H1 (cell line): ENCODE measurements around the gene LRRC10. TPM values are rescaled to one million over a fixed set of nuclear protein-coding genes. Genes with fewer than 3 reads are reported as not detected.

Source experiments
- CTCF ChIA-PET: fragments of 300-600 bp; sonication (Branson Sonifier 250); formaldehyde crosslinking; loops from one replicate; lab custom pipeline; 2021; ENCODE audit not compliant: partially characterized antibody; lab: Charles Lee
- POLR2A ChIA-PET: fragments of 300-600 bp; sonication (Branson Sonifier 250); formaldehyde crosslinking; loops from one replicate; lab custom pipeline; 2021; ENCODE audit warnings: inconsistent platforms; ENCODE audit not compliant: partially characterized antibody; lab: Charles Lee
- DNase-seq, 2 experiments: peaks; one replicate each; pipeline versions ENCODE4 v3.0.0 to v3.0.0-alpha.2; 2010 to 2022; ENCODE audit warnings: low spot score in 2 of 2, low read depth in 1 of 2, mixed read lengths in 1 of 2
- FAIRE-seq: peaks from 2 replicates; lab custom pipeline; 2011; peaks lifted over from hg19 to GRCh38; lab: Jason Lieb, UNC
- H2AFZ ChIP-seq: 2 replicates; pipeline ENCODE4 v1.8.1; 2012; ENCODE audit warnings: low read length, inconsistent platforms
- H2AK5ac ChIP-seq: 2 replicates; pipeline ENCODE4 v1.6.1; 2013; ENCODE audit warnings: low read depth, low read length
- H2BK120ac ChIP-seq: replicated peaks from 2 replicates; pipeline ENCODE3; 2013; ENCODE audit warnings: low read depth, low read length, inconsistent platforms
- H2BK12ac ChIP-seq: 2 replicates; pipeline ENCODE4 v1.6.1; 2013; ENCODE audit warnings: low read depth, low read length
- H2BK15ac ChIP-seq: 2 replicates; pipeline ENCODE4 v1.6.1; 2013; ENCODE audit warnings: low read length
- H2BK20ac ChIP-seq: 2 replicates; pipeline ENCODE4 v1.6.1; 2013; ENCODE audit warnings: low read length
- H2BK5ac ChIP-seq: 2 replicates; pipeline ENCODE4 v1.6.1; 2013; ENCODE audit warnings: low read depth, low read length
- H3K14ac ChIP-seq: 2 replicates; pipeline ENCODE4 v1.6.1; 2013; ENCODE audit warnings: inconsistent platforms; ENCODE audit not compliant: insufficient read length
- H3K18ac ChIP-seq: 2 replicates; pipeline ENCODE4 v1.6.1; 2013; ENCODE audit warnings: low read length; ENCODE audit errors: extremely low read depth
- H3K23ac ChIP-seq: 2 replicates; pipeline ENCODE4 v1.6.1; 2013; ENCODE audit warnings: inconsistent platforms; ENCODE audit not compliant: insufficient read length
- H3K23me2 ChIP-seq: 2 replicates; pipeline ENCODE4 v1.6.1; 2013; ENCODE audit warnings: low read depth, low read length
- H3K27ac ChIP-seq: 2 replicates; pipeline ENCODE4 v1.6.1; 2011; ENCODE audit warnings: low read depth, low read length, inconsistent platforms
- H3K27me3 ChIP-seq, 4 experiments: replicated peaks in 1 of 4; 1 replicate in 1 of 4; 2 replicates in 3 of 4; pipeline versions ENCODE4 v1.6.1 to v1.8.1; 2011 to 2013; ENCODE audit warnings: low read length in 3 of 4, mild to moderate bottlenecking in 3 of 4, inconsistent platforms in 2 of 4, mixed read lengths in 2 of 4, moderate library complexity in 1 of 4; ENCODE audit not compliant: control insufficient read depth in 3 of 4, insufficient read depth in 3 of 4; ENCODE audit errors: extremely low read depth in 1 of 4
- H3K36me3 ChIP-seq, 4 experiments: 2 replicates each; pipeline versions ENCODE4 v1.6.1 to v1.8.1; 2011 to 2013; ENCODE audit warnings: mild to moderate bottlenecking in 4 of 4, low read length in 3 of 4, moderate library complexity in 2 of 4, control low read depth in 1 of 4, inconsistent platforms in 1 of 4; ENCODE audit not compliant: insufficient read depth in 4 of 4, control insufficient read depth in 2 of 4
- H3K4ac ChIP-seq: replicated peaks from 2 replicates; pipeline ENCODE3; 2013; ENCODE audit warnings: low read length, low read depth, mixed read lengths, inconsistent platforms; ENCODE audit not compliant: insufficient read length
- H3K4me1 ChIP-seq, 4 experiments: replicated peaks in 1 of 4; 1 replicate in 1 of 4; 2 replicates in 3 of 4; pipeline versions ENCODE4 v1.6.1 to v1.8.1; 2011 to 2013; ENCODE audit warnings: low read length in 3 of 4, inconsistent platforms in 2 of 4, mixed read lengths in 1 of 4; ENCODE audit not compliant: insufficient read depth in 4 of 4, control insufficient read depth in 3 of 4
- H3K4me2 ChIP-seq, 2 experiments: 2 replicates each; pipeline versions ENCODE4 v1.6.1 to v1.8.1; 2011 to 2013; ENCODE audit warnings: low read depth in 2 of 2, low read length in 2 of 2, control low read depth in 1 of 2, inconsistent platforms in 1 of 2, mild to moderate bottlenecking in 1 of 2; ENCODE audit not compliant: insufficient read depth in 1 of 2
- H3K4me3 ChIP-seq, 4 experiments: fragments of 200-600, 300-600 bp in 1 of 4; sonication (generic), shearing (Covaris generic), sonication (Bioruptor Twin) in 1 of 4; 2 replicates each; pipeline versions ENCODE4 v1.5.1 to v1.8.1; 2011 to 2016; ENCODE audit warnings: low read length in 4 of 4, low read depth in 3 of 4, control low read depth in 2 of 4, inconsistent platforms in 2 of 4, mild to moderate bottlenecking in 2 of 4, mixed read lengths in 1 of 4, moderate library complexity in 1 of 4; ENCODE audit not compliant: insufficient read depth in 2 of 4; ENCODE audit errors: extremely low read depth in 1 of 4
- H3K56ac ChIP-seq: replicated peaks from 2 replicates; pipeline ENCODE3; 2013; ENCODE audit warnings: low read depth, mild to moderate bottlenecking, mixed read lengths, low read length, inconsistent platforms; ENCODE audit not compliant: insufficient read length
- H3K79me1 ChIP-seq: 2 replicates; pipeline ENCODE4 v1.6.1; 2013; ENCODE audit warnings: low read depth, low read length, control low read depth
- H3K79me2 ChIP-seq, 2 experiments: 2 replicates each; pipeline versions ENCODE4 v1.6.1 to v1.8.1; 2012 to 2013; ENCODE audit warnings: low read length in 2 of 2, mild to moderate bottlenecking in 2 of 2, inconsistent platforms in 1 of 2; ENCODE audit not compliant: insufficient read depth in 2 of 2, control insufficient read depth in 1 of 2
- H3K9ac ChIP-seq, 4 experiments: replicated peaks in 1 of 4; 1 replicate in 1 of 4; 2 replicates in 3 of 4; pipeline versions ENCODE4 v1.6.1 to v1.8.1; 2011 to 2013; ENCODE audit warnings: low read depth in 3 of 4, low read length in 3 of 4, control low read depth in 2 of 4, mild to moderate bottlenecking in 2 of 4, moderate library complexity in 2 of 4, inconsistent platforms in 1 of 4; ENCODE audit errors: extremely low read depth in 1 of 4
- H3K9me3 ChIP-seq, 2 experiments: 2 replicates each; pipeline versions ENCODE4 v1.6.1 to v1.8.1; 2012 to 2013; ENCODE audit warnings: mild to moderate bottlenecking in 2 of 2, moderate library complexity in 2 of 2, control low read depth in 1 of 2, inconsistent platforms in 1 of 2, low read depth in 1 of 2, low read length in 1 of 2, mixed read lengths in 1 of 2; ENCODE audit not compliant: insufficient read depth in 2 of 2
- H4K20me1 ChIP-seq, 2 experiments: replicated peaks in 1 of 2; 2 replicates each; pipeline versions ENCODE3 to v1.8.1; 2011 to 2013; ENCODE audit warnings: inconsistent platforms in 2 of 2, low read length in 2 of 2, mild to moderate bottlenecking in 1 of 2; ENCODE audit not compliant: insufficient read depth in 2 of 2, control insufficient read depth in 1 of 2
- H4K5ac ChIP-seq: 2 replicates; pipeline ENCODE4 v1.6.1; 2013; ENCODE audit warnings: low read length, low read depth, mixed read lengths, inconsistent platforms; ENCODE audit not compliant: insufficient read length
- H4K8ac ChIP-seq: 2 replicates; pipeline ENCODE4 v1.8.0; 2013; ENCODE audit warnings: mild to moderate bottlenecking, moderate library complexity, low read length, inconsistent platforms; ENCODE audit not compliant: insufficient read depth; ENCODE audit errors: extremely low read depth
- H4K91ac ChIP-seq: replicated peaks from 2 replicates; pipeline ENCODE3; 2013; ENCODE audit warnings: low read length, mixed read lengths, inconsistent platforms; ENCODE audit not compliant: insufficient read length
- CHD2 ChIP-seq: IDR thresholded peaks from 2 replicates; pipeline ENCODE4 v1.6.1; 2012; ENCODE audit warnings: low read length, improper control_type of control experiment
- HDAC6 ChIP-seq: IDR thresholded peaks from one replicate; pipeline ENCODE4 v1.7.1; 2012; ENCODE audit warnings: low read depth, mild to moderate bottlenecking, inconsistent platforms, low read length, moderate library complexity
- SUZ12 ChIP-seq: fragments of 200-600 bp; sonication (generic); IDR thresholded peaks from 2 replicates; pipeline ENCODE4 v1.6.1; 2012; ENCODE audit warnings: mild to moderate bottlenecking, inconsistent platforms, low read length, moderate library complexity, mixed read lengths
- WGBS, 2 experiments: shearing (Covaris generic) in 1 of 2; methylation state at CpG; one replicate each; pipeline versions ENCODE4 v1.1.6 to v1.1.7; 2013 to 2015; ENCODE audit warnings: low lambda C conversion rate in 2 of 2, mixed read lengths in 2 of 2, inconsistent platforms in 1 of 2, low coverage in 1 of 2, missing lambda C conversion rate in 1 of 2; ENCODE audit not compliant: insufficient replicate concordance in 2 of 2, insufficient coverage in 1 of 2, insufficient read length in 1 of 2; ENCODE audit errors: extremely low coverage in 1 of 2, missing lambda C conversion rate in 1 of 2; 5-methylcytosine and 5-hydroxymethylcytosine counted together
- polyA plus RNA-seq, 7 experiments: library from polyadenylated mRNA; depleted of rRNA in 3 of 7; stranded (reverse) in 5 of 7; unstranded in 2 of 7; fragments of >200 nt in 5 of 7; fragments of 200-250 nt in 2 of 7; gene quantifications; 1 replicate in 5 of 7; 2 replicates in 1 of 7; 4 replicates in 1 of 7; pipeline versions ENCODE4 v1.2.1 to v1.2.3, GENCODE V29; 2011 to 2013; ENCODE audit warnings: missing spikeins in 2 of 7, mixed read lengths in 2 of 7
- total RNA-seq: library from RNA; stranded (reverse); fragmentation: NEBNext Ultra II Directional; extraction: Animal tissue kit (Norgen Biotek cat#: 25700); gene quantifications from 2 replicates; pipeline ENCODE4 v1.2.1, GENCODE V29; 2021

The LRRC10 gene
- total and polyA plus RNA-seq, 2 of the 8 experiments (the other 6 are each of a cell fraction or from before 2014, with no cell fraction given) = not detected

DNA sequence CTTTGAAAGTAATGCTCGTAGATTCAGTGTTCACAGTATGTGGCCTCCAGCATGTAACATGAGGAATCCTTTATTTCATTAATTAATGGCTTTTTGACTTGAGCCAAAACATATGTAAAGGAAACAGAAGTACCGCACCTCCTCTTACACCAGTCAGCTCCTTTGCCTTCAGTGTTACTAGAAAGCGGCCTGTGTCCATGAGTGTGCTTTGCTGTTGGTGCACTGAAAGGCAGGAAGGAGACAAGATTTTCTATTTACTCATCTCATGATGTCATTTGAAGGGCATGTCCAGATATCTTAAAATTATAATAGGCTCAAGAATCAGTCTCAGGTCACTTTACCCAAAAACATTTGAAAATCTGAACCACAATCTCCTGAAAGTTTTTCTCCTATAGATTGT is 35.4 kb downstream of the LRRC10 start:
- Histone ChIP-seq H3K27ac (no peak overlapping the region), H3K18ac (no peak overlapping the region), H2BK12ac (no peak overlapping the region), H3K23ac (no peak overlapping the region), H3K4me1 (no peaks in the 10 kb centered on the region), H3K9me3 (no peaks in the 10 kb centered on the region), H3K14ac (no peak overlapping the region), H3K4me3 (no peak overlapping the region), H2BK15ac (no peak overlapping the region), H3K79me2 (no peaks in the 10 kb centered on the region), H4K8ac (no peak overlapping the region), H2BK20ac (no peak overlapping the region), H3K23me2 (no peaks in the 10 kb centered on the region), H3K4ac (no peak overlapping the region), H3K9ac (no peak overlapping the region), H3K36me3 (peaks cover 14 to 33% (median 28%) of the 10 kb centered on the region in 4 experiments), H4K91ac (no peak overlapping the region), H2AFZ (no peak overlapping the region), H2BK120ac (no peak overlapping the region), H3K4me2 (no peak overlapping the region), H4K20me1 (peaks cover 2% of the 10 kb centered on the region in 2 experiments), H2BK5ac (no peak overlapping the region), H3K56ac (no peak overlapping the region), H4K5ac (no peak overlapping the region), H2AK5ac (no peak overlapping the region), H3K79me1 (no peaks in the 10 kb centered on the region), H3K27me3 (no peaks in the 10 kb centered on the region)
- FAIRE-seq (no peak), DNase-seq (no peak)
- ChIA-PET CTCF (interaction anchor here (1.9 kb wide), 1 partner anchor 10 kb away, joined by 9 read pairs; no protein-coding TSS in a partner anchor), POLR2A (interaction anchor here (2.7 kb wide), 1 partner anchor 9 kb away, joined by 9 read pairs; the partner anchor contains the start of gene CCT2)
- 93% methylated on average over 3 of the region's 3 CpGs; no CpG with 5 or more reads in 1 of the 2 experiments for WGBS, 2 experiments
- no peak for TF ChIP-seq CHD2
- TF ChIP-seq HDAC6 = no peak
- no peak for TF ChIP-seq SUZ12
